Fibroblast of skin of right biceps (primary cell): ENCODE measurements around the gene MIPEP.

Experiments used
- DNase-seq: peaks from one replicate; pipeline ENCODE4 v3.0.0-alpha.2; 2013

MIPEP gene

GRCh38 chr13:23703246-23703860 lies 185.8 kb downstream of the MIPEP start:
- DNase-seq, result no peak

DNA sequence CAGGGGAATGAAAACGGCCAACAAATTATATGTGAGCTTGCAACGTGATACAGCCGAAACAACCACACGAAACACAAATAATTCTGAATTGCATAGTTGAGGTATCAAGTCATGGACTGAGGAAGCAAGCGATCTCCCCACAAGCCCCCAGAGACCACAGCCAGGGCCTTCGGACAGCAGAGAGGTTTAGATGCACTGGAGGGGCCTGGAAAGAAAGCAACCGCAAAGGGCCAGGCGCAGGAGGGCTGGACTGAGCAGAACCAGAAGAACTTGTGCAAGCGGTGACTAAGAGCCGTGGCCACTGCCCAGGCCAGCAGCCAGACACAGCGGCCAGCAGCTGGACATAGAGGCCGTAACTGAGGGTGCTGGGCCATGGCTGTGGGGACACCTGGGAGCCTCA lies 187.6 kb downstream of the MIPEP start:
- DNase-seq, result peak; percentile 91

DNA sequence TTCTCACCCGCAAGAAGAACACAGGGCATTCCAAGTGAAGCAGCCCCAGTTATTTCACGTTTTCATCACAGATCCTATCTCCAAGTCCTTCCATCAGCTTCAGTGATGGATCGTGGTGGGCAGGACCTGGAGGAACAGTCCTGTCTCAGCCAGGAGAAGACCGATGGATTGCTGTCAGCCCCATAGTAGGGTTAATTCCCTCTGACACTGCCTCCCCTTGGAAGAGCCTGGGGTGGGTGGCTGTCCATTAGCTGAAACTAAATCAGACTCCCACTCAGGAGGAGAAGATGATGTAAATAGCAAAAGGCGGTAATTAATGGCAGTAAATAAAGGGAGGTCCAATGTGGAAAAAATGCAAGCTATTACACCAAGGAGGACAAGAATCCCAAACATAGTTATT lies 188.0 kb downstream of the MIPEP start:
- no peak for DNase-seq

DNA sequence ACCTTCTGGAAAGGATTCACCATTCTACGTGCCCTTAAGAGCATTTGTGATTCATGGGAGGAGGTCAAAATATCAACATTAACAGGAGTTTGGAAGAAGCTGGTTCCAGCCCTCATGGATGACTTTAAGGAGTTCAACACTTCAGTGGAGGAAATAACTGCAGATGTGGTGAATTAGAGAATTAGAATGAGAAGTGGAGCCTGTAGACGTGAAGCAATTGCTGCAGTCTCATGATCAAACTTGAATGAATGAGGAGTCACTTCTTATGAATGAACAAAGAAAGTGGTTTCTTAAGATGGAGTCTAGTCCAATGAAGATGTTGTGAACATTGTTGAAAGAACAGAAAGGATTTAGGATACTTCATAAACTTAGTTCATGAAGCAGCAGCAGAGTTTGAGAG lies 189.9 kb downstream of the MIPEP start:
- no peak for DNase-seq

- DNase-seq, result no peak
Measured at GRCh38 chr13:23697772-23698313, 191.4 kb downstream of the MIPEP start.

GRCh38 chr13:23696610-23697009 lies 192.6 kb downstream of the MIPEP start:
- peak; percentile 35 for DNase-seq

GRCh38 chr13:23695711-23696464 lies 193.3 kb downstream of the MIPEP start:
- DNase-seq, result peak; percentile 36

- no peak for DNase-seq
Measured at GRCh38 chr13:23695196-23695595, 194.0 kb downstream of the MIPEP start.

- no peak for DNase-seq
Measured at GRCh38 chr13:23692816-23693215, 196.4 kb downstream of the MIPEP start.

DNA sequence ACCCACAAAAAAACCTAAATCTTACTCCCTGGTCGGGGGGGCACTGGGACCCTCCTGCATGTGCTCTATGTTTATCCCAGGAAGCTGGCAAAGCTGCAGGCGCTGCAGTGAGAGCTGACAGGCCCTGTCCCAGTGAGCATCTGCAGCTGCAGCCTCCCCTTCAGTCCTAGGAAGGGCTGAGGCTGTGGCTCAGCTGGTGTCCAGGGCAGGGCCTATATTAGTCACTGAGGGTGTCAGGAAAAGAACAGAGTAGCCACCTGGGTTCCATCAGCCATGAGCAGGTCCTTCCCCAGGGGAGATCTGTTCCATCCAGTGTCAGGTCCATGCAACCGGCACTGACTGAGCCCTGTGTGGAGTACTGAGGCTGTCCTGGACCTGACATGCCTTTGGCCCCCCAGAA lies 198.5 kb downstream of the MIPEP start:
- no peak for DNase-seq

GRCh38 chr13:23688336-23688735 lies 200.9 kb downstream of the MIPEP start:
- DNase-seq, result no peak

DNA sequence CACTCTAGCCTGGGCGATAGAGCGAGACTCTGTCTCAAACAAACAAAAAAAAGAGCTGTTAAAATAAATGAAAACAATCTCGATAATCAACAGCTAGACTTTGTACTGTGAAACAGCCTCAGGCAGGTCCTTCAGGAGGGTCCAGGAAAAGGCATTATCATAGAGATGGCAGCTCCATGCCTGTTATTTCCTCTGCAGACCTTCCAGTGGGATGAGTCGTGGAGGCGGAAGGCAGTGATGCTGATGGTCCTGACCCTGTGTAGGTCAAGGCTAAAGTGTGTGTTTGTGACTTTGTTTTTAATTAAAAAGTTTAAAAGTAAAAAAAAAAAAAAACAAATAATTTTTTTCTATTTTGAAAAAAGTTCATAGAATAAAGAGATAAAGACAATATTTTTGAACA lies 201.6 kb downstream of the MIPEP start:
- DNase-seq, result peak; percentile 41

GRCh38 chr13:23686948-23687347 lies 202.3 kb downstream of the MIPEP start:
- DNase-seq, result no peak

GRCh38 chr13:23685416-23685815 lies 203.8 kb downstream of the MIPEP start:
- DNase-seq, result no peak

DNA sequence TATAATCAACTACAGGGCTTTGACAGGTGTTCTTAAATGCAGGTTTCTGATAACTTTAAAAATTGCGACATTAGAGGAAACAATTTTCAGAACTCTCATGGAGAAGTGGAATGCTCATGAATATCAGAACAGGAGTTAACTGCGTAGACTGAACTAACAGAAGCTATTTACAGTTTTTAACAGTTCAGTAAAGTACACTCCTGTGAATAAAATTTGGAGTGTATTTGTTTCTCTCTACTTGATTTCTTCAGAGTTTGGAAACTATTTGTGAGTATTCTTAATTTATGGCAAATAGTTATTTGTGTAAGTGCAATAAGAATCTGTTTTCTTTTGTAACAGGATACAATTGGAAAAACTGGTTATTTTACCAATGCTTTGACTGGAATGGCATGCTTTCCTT lies 204.6 kb downstream of the MIPEP start:
- no peak for DNase-seq

- DNase-seq, result no peak
Measured at GRCh38 chr13:23683084-23683483, 206.1 kb downstream of the MIPEP start.

DNA sequence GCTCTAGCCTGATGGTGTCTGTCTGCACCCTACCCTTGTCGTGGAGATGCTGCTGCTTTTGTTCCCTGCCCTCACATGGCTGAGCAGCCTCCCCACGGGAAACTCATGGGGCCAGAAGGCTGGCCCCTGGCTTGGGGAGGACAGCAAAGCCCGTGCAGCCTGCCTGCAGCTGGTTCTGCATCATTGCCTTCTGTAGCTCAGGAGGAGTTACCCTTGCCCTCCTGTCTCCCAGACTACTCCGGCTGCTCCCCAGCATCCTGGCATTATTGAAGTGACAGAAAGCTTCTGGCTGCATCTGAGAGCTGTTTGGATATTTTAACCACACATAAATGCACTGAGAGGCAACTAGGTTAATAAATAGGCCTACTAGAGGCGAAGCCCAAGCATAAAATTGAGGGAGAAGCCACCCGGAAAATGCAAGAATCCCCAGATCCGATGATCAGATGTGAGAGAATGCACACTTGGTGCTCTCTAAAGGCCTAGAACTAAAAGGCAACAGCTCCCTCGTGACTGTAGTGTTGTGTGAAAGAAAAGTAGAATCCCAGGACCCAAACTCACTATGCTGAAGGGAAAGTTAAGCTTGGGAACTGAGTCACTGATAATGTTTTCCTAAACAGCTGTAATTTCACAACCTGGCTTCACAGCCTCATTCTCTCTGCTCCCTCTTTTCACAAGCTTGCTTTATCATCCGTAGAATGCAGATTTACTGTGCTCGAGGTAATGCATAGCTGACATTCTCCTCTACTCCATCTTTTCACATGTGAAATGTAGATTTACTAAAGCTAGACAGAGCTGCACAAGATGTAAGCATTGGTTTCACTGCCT lies 208.1 kb downstream of the MIPEP start:
- DNase-seq, result peak; percentile 38
